Embryonic facial prominence (tissue), 1 donor: ENCODE data around the gene BRF1.

Experiments used
- DNase-seq: peaks from one replicate; pipeline ENCODE4 v3.0.0-alpha.2; 2016; ENCODE audit errors: extremely low spot score

Gene BRF1

DNA sequence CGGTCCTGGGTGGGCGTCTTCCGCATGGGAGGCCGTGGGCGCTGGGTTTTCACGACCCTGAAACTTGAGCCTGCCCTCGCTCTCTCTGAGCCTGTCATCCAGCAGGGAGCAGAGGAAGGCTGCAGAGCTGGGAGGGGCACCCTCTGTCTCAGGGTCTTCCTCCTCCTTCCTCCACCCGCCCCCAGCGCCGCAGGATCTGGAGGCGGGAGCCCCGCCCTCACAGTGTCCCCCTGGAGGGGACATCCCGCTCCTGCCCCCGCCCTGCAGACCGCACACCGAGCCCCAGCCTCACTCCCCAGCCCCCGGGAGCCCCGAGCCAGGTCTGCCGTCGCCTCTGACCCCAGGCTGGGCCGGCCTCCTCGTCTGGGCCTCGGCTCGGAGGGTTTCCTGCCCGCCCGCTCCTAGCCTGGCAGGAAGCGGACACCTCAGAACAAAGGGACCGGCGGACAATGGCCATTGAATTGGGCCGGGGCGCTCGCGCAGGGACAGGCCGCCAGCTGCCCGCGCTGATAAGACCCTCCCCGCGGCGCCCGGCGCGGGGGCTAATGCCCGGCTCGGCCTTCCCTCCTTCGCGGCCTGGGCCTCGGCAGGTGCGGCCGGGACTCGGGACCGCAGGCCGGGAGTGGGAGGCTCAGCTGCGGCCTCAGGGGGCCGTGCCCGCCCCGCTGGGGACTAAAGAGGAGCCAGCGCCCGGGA lies 104.4 kb downstream of the BRF1 start:
- DNase-seq = no peak

DNA sequence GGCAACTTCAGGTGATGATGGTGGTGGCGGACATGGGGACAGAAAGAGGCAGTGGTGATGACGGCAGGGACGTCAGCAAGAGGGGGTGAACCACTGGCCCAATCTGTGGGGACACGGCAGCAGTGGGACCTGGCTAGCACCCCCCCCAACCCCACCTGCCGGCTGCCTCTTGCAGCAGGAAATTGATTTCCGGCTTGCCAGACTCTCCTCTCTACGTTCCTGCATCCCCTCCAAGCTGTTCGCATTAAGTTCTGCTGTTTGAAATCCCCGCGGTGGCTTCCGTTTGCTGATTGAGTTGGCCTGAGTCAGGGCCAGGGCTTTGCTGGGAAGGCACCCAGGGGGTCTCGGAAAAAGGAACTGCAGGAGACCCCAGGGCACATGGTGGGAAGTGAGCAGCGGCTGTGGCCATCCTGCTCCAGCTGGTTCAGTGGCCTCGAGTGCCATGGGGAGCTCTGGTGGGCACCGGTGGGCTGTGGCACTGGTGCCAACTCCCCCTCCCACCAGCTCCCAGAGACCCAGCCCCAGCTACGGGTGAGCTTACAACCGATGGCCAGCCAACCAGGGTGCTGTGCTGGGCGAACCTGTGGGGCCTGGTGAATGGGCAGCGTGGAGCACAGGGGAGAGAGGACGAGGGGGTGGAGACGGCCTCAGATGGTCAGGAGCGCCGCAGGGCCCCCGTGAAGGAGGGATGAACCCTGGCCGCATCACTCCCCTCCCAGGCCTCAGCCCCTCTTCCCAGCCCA lies 105.1 kb downstream of the BRF1 start:
- no peak for DNase-seq

- DNase-seq = no peak
These were observed 105.8 kb downstream of the BRF1 start for GRCh38 chr14:105195051-105195450.

DNA sequence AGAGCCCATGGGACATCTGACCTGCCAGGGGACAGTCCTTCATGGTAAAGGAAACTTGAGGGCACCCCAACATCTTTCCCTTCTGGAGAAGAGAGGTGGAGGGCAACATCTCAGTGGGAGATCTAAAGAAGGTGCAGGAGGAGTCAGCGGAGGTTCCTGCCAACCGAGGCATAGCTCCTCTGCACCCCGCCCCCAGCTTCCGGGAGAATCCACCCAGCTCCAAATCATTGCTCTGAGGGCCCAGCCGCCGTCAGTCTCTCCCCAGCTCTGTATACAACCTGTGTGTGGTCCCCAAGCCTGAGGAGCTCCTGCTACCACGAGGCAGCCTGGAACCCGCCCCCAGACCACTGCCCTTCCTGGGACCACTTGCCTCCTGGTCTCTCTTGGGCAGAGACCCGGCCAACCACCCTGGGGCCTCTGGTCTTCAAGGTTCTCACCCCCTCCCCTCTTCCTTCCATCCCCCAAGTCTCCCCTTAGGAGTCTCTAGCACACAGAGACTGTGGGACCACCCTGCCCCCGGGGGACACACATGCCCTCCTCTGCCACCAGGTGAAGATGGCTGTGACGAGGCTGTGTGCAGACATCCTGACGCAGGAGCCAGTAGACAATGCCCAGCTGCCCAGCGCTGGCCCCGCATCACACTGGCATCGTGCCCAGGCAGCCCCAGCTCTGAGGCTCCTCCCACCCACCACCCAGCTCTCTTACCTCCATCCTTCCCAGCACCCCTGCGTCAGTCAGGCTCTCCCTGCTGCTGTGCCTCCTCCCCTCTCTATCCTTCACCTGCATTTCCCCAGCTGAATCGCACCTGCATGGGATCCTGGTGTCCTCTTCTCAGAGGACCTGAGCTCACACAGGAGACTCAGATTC lies 106.7 kb downstream of the BRF1 start:
- no peak for DNase-seq

DNA sequence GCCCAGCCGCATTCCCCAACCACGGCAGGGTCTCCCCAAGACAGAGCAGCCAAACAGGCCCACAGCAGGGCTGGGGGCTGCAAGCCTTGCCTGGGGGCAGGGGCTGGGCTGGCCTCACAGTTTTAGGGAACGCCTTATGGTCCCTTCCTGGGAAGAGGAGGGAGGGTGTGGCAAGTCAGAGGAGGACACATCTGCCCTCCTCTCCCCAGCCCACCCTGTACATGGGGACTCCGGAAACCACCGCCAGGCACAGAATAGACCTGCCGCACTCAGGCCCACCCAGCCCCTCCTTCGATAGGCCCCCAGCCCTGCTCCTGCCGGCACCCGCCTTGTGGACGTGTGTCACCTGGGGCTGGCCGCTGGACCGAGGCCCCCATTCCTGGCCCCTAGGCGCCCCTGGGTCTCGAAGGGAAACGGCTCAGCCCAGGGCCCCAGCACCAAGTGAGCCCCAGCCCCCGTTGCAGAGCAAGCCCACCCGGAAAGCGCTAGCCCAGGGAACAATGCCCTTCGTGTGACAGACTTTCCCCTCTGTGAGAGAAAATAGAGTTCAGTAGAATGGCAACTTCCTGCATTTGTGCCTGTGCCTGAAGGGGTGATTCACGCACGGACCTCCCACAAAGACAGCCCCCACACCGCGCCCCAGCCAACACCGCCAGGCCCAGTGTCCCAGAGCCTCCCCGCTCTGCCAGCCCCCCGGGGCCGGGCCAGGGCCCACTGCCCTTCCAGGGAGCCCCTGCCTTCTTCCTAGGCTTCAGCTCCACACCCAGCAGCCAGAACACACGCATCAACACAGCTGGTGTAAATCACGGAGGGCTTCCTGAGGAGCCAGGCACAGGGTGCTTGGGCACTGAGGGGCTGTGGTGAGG lies 107.7 kb downstream of the BRF1 start:
- no peak for DNase-seq

- no peak for DNase-seq
These were observed 112.8 kb downstream of the BRF1 start for GRCh38 chr14:105187935-105188524.

DNA sequence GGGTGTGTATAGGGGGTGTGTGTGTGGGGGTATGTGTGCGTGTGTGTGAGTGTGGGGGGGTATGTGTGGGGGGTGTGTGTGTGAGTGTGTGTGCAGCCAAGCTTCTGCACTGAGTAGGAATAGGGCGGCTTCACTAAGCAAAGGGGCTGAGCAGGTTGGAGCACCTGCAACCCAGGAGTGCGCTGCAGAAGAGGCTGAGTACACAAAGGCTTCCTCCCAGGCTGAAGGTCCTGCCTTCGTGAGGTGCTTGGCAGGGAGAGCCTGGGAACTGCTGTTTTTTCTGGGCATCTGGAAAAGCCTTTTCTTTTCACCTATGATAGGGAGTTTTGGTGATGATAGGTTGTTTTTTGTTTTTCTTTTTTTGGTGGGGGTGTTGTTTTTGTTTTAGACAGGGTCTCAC lies 113.7 kb downstream of the BRF1 start:
- no peak for DNase-seq

- DNase-seq = no peak
These were observed 114.8 kb downstream of the BRF1 start for GRCh38 chr14:105185973-105186372.

DNA sequence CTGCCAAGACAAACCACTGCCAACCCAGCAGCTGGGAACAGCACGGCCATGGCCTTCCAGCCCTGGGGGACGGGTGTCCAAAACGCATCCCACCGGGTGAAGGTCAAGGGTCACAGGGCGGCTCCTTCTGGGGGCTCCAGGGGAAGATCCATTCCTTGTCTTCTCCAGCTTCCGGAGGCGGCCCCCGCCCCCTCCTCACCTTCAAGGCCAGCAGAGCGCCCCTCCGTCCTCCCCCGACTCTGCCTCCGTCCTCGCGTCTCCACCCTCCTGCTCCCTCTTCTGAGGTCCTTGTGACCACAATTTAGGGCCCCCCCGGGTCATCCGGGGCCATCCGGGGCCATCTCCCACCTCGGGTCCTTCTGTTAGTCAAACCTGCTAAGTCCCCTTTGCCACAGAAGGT lies 115.8 kb downstream of the BRF1 start:
- DNase-seq = no peak

DNA sequence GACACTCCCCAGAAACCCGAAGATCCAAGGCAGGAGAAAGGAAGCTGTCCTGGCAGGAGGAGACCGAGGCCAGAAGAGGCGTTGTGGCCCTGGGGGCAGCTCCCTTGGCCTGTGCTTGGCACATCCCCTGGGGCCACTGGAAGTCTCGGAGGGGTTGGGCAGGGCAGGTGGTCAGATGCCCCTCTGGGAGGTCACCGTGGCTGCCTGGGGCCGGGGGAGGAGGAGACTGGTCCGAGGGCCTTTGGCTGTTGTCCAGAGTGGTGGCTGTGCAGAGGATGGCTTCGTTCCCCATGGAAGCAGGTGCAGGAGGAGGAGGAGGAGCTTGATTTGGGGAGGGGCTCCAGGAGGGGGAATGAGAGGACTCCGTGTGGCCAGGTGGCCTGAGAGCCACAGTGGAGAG lies 116.3 kb downstream of the BRF1 start:
- no peak for DNase-seq

GRCh38 chr14:105182296-105183020 lies 118.3 kb downstream of the BRF1 start:
- no peak for DNase-seq

- DNase-seq = no peak
These were observed 119.1 kb downstream of the BRF1 start for GRCh38 chr14:105181549-105182295.

- DNase-seq = no peak
These were observed 119.9 kb downstream of the BRF1 start, which contains the start of gene NUDT14 for GRCh38 chr14:105180592-105181548. NUDT14 (minus strand) TSS chr14:105181312; CDS start chr14:105181209, 103 bp downstream.

DNA sequence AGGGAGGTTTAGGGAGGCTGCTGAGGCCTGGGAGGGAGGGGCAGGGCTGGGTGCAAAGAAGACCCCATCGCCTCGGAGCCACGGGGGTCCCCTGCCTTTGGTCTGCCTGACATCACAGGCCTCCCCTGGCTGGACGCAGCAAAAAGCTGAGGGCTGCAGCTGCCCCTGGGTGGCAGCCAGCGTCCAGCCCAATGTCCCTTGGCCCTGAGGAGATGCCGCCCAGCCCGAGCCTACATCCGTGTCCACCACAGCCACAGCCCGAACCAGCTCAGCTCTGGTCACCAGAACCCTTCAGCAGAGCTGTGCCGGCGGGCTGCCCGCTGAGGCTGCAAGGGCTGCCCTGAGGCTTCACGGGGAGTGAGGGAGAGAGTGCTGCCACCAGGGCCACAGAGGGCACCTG lies 121.6 kb downstream of the BRF1 start:
- no peak for DNase-seq

DNA sequence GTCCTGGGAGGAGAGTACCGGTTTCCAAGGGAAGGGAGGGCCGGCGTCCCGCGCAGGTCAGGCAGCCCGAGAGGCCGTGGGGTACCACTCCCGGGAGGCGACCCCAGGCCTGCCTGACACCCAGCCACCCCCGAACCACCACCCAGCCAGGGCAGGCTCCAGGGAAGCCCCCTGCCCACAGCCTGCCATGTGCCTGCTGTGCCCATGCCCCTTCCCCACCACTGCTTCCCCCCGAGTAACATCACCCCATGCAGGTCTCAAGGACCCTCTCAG lies 122.0 kb downstream of the BRF1 start:
- DNase-seq = no peak

GRCh38 chr14:105178069-105178867 lies 122.5 kb downstream of the BRF1 start:
- no peak for DNase-seq

- DNase-seq = no peak
These were observed 123.7 kb downstream of the BRF1 start for GRCh38 chr14:105177082-105177481.

DNA sequence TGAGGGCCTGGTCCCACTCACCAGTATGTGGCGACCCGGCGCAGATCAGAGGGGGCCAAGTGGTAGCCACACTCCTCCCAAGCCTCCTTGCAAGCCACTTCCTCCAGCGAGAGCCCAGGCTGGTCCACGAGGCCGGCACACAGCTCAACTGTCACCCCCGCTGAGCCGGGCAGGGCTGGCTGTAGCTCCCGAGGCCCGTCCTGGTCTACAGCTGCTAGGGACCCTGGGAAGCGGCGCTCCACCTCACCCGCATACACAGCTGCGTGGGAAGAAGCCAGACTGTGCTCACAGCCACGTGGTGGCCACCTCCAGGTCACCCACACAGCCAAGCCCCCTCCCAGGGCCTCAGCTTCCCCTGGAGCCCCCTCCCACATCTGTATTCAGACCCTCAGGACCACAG lies 124.3 kb downstream of the BRF1 start:
- no peak for DNase-seq
